ENCODE results near the gene DNER. TPM values are rescaled to one million over a fixed set of nuclear protein-coding genes. Genes with fewer than 3 reads are reported as not detected.

Gene DNER
- total and polyA plus RNA-seq, 2 donors (not counting 1 experiment from before 2014, with no cell fraction given), result not detected

DNA sequence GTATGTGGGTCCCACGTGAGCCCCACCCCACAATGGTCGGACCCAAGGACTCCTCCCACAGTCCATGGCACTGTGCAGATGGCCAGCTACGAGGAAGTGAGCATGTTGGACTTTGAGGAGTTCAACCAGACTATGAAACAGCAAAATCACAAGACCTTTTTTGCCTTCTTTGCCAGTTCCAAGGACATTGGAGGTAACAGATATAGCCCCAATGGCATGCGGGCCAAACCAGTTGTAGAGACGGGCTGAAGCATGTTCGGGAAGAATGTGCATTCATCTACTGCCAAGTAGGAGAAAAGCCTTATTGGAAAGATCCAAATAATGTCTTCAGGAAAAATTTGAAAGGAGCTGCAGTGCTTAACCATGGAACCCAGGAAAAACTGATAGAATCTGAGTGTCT is 12.6 kb downstream of the DNER start:
- intact Hi-C loops (cut with micrococcal nuclease), result no loop called here
- Histone ChIP-seq H3K4me2 (replicated peaks; ENCODE audit: low read depth, low read length, poor library complexity, severe bottlenecking) (no peak overlapping the region), H4K20me1 (ENCODE audit: control insufficient read depth, insufficient read depth, low read length, poor library complexity, severe bottlenecking) (no peaks in the 10 kb centered on the region), H2AFZ (ENCODE audit: insufficient read depth, low read depth, low read length, poor library complexity, severe bottlenecking) (no peak overlapping the region), H3K79me2 (ENCODE audit: control insufficient read depth, insufficient read depth, low read length) (no peaks in the 10 kb centered on the region), H3K4me3 (ENCODE audit: control extremely low read depth in 1 of 5, extremely low read depth in 1 of 5, insufficient read depth in 1 of 5, low read depth in 2 of 5, low read length in 4 of 5) (no peak overlapping the region), H3K4me1 (ENCODE audit: control insufficient read depth in 2 of 2, insufficient read depth in 2 of 2, low read length in 2 of 2) (no peaks in the 10 kb centered on the region), H3K36me3 (replicated peaks in 1 of 2; ENCODE audit: control extremely low read depth in 1 of 2, control insufficient read depth in 1 of 2, extremely low read depth in 1 of 2, insufficient read depth in 2 of 2, low read length in 1 of 2) (no peaks in the 10 kb centered on the region), H3K27me3 (replicated peaks in 1 of 4; ENCODE audit: control extremely low read depth in 1 of 4, control insufficient read depth in 3 of 4, insufficient read depth in 4 of 4, low read length in 3 of 4) (peaks cover 0 to 4% (median 2%) of the 10 kb centered on the region in 4 experiments), H3K9me3 (ENCODE audit: control extremely low read depth in 1 of 3, control insufficient read depth in 2 of 3, insufficient read depth in 1 of 3, low read length in 2 of 3) (no peaks in the 10 kb centered on the region), H3K27ac (ENCODE audit: low read length in 2 of 2) (no peak overlapping the region), H3K9ac (ENCODE audit: low read length) (no peak overlapping the region)
- peaks cover 30% of the 10 kb centered on the region for H3K27me3 Mint-ChIP-seq
- TF ChIP-seq, protein P1, sequence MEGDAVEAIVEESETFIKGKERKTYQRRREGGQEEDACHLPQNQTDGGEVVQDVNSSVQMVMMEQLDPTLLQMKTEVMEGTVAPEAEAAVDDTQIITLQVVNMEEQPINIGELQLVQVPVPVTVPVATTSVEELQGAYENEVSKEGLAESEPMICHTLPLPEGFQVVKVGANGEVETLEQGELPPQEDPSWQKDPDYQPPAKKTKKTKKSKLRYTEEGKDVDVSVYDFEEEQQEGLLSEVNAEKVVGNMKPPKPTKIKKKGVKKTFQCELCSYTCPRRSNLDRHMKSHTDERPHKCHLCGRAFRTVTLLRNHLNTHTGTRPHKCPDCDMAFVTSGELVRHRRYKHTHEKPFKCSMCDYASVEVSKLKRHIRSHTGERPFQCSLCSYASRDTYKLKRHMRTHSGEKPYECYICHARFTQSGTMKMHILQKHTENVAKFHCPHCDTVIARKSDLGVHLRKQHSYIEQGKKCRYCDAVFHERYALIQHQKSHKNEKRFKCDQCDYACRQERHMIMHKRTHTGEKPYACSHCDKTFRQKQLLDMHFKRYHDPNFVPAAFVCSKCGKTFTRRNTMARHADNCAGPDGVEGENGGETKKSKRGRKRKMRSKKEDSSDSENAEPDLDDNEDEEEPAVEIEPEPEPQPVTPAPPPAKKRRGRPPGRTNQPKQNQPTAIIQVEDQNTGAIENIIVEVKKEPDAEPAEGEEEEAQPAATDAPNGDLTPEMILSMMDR (IDR thresholded peaks at IDR 0.05), result no peak
- no peak for TF ChIP-seq EZH2 (IDR thresholded peaks at IDR 0.05; ENCODE audit: borderline replicate concordance, insufficient read depth, low read depth, low read length, poor library complexity, severe bottlenecking)
- 85% methylated on average over 5 of the region's 6 CpGs for WGBS (ENCODE audit: insufficient coverage)
- CTCF ChIA-PET, result no interaction called here
- no peak overlapping the region for H3K4me3 Mint-ChIP-seq
- no peak for DNase-seq
- no peak for ATAC-seq (ENCODE audit: low read depth)
- no peak overlapping the region for H3K27ac Mint-ChIP-seq
- H3K4me1 Mint-ChIP-seq, result no peaks in the 10 kb centered on the region
- H3K9me3 Mint-ChIP-seq (ENCODE audit: insufficient read depth), result no peaks in the 10 kb centered on the region
- POLR2A ChIA-PET, result no interaction called here

DNA sequence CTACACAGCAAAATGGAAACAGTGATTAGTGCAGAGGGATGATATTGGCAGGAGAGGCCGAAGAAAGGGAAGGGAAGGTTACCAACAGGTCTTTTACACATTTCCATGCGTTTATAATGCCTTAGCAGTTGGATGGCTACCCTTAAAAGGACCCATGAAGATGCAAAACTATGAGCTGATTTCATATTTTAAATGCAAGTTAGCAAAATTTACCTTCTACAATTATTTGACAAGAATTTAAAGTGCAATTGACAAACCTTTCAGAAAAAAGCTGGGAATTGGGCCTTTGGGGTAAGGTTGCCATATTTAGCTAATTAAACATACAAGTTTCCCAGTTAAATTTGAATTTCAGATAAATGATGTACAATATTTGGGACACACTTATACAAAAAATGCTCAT is 13.3 kb downstream of the DNER start:
- WGBS (ENCODE audit: insufficient coverage), result no CpG with 5 or more reads among the region's 2 CpGs
- peaks cover 0 to 3% (median 1%) of the 10 kb centered on the region in 4 experiments for H3K27me3 ChIP-seq (replicated peaks in 1 of 4; ENCODE audit: control extremely low read depth in 1 of 4, control insufficient read depth in 3 of 4, insufficient read depth in 4 of 4, low read length in 3 of 4)
- Mint-ChIP-seq H3K4me1 (no peaks in the 10 kb centered on the region), H3K9me3 (ENCODE audit: insufficient read depth) (no peaks in the 10 kb centered on the region), H3K27ac (no peak overlapping the region), H3K4me3 (no peak overlapping the region), H3K27me3 (peaks cover 32% of the 10 kb centered on the region)
- DNase-seq (no peak), ATAC-seq (ENCODE audit: low read depth) (no peak)
- no peaks in the 10 kb centered on the region for H3K36me3 ChIP-seq (replicated peaks in 1 of 2; ENCODE audit: control extremely low read depth in 1 of 2, control insufficient read depth in 1 of 2, extremely low read depth in 1 of 2, insufficient read depth in 2 of 2, low read length in 1 of 2)
- no peaks in the 10 kb centered on the region for H4K20me1 ChIP-seq (ENCODE audit: control insufficient read depth, insufficient read depth, low read length, poor library complexity, severe bottlenecking)
- TF ChIP-seq, protein P1 (IDR thresholded peaks at IDR 0.05), result no peak
- TF ChIP-seq EZH2 (IDR thresholded peaks at IDR 0.05; ENCODE audit: borderline replicate concordance, insufficient read depth, low read depth, low read length, poor library complexity, severe bottlenecking), result no peak
- H3K4me3 ChIP-seq (ENCODE audit: control extremely low read depth in 1 of 5, extremely low read depth in 1 of 5, insufficient read depth in 1 of 5, low read depth in 2 of 5, low read length in 4 of 5), result no peak overlapping the region
- H2AFZ ChIP-seq (ENCODE audit: insufficient read depth, low read depth, low read length, poor library complexity, severe bottlenecking), result no peak overlapping the region
- no peak overlapping the region for H3K27ac ChIP-seq (ENCODE audit: low read length in 2 of 2)
- intact Hi-C loops (cut with micrococcal nuclease), result no loop called here
- H3K4me2 ChIP-seq (replicated peaks; ENCODE audit: low read depth, low read length, poor library complexity, severe bottlenecking), result no peak overlapping the region
- H3K9ac ChIP-seq (ENCODE audit: low read length), result no peak overlapping the region
- H3K4me1 ChIP-seq (ENCODE audit: control insufficient read depth in 2 of 2, insufficient read depth in 2 of 2, low read length in 2 of 2), result no peaks in the 10 kb centered on the region
- ChIA-PET CTCF (interaction anchor here (0.6 kb wide), 1 partner anchor 64 kb away, joined by 3 read pairs; no protein-coding TSS in a partner anchor), POLR2A (no interaction called here)
- H3K9me3 ChIP-seq (ENCODE audit: control extremely low read depth in 1 of 3, control insufficient read depth in 2 of 3, insufficient read depth in 1 of 3, low read length in 2 of 3), result peaks cover 0 to 3% (median 0%) of the 10 kb centered on the region in 3 donors
- H3K79me2 ChIP-seq (ENCODE audit: control insufficient read depth, insufficient read depth, low read length), result no peaks in the 10 kb centered on the region
